Epithelial cell of proximal tubule (primary cell): ENCODE results near the gene TEDC1. TPM values are rescaled to one million over a fixed set of nuclear protein-coding genes. Genes with fewer than 3 reads are reported as not detected.

Experiments
- DNase-seq: peaks from one replicate; pipeline ENCODE4 v3.0.0-alpha.2; 2011; ENCODE audit warnings: low read depth
- H3K4me3 ChIP-seq: 2 replicates; pipeline ENCODE4 v1.5.1; 2011; ENCODE audit warnings: low read depth, mild to moderate bottlenecking, low read length
- CTCF ChIP-seq: conservative IDR thresholded peaks from 2 replicates; pipeline ENCODE4 v1.5.1; 2012; ENCODE audit warnings: low read depth, mild to moderate bottlenecking, low read length
- total RNA-seq: library from RNA; depleted of rRNA; stranded (reverse); fragments of >200 nt; gene quantifications from 2 replicates; pipeline ENCODE4 v1.2.3, GENCODE V29; 2015

The TEDC1 gene
- total RNA-seq, 1 donor from 2014 or later, result 30.5 TPM

GRCh38 chr14:105492031-105492970, 1.3 kb downstream of the TEDC1 start:
- peak overlapping the region; percentile 81 for H3K4me3 ChIP-seq
- no peak for DNase-seq
- no peak for TF ChIP-seq CTCF

DNA sequence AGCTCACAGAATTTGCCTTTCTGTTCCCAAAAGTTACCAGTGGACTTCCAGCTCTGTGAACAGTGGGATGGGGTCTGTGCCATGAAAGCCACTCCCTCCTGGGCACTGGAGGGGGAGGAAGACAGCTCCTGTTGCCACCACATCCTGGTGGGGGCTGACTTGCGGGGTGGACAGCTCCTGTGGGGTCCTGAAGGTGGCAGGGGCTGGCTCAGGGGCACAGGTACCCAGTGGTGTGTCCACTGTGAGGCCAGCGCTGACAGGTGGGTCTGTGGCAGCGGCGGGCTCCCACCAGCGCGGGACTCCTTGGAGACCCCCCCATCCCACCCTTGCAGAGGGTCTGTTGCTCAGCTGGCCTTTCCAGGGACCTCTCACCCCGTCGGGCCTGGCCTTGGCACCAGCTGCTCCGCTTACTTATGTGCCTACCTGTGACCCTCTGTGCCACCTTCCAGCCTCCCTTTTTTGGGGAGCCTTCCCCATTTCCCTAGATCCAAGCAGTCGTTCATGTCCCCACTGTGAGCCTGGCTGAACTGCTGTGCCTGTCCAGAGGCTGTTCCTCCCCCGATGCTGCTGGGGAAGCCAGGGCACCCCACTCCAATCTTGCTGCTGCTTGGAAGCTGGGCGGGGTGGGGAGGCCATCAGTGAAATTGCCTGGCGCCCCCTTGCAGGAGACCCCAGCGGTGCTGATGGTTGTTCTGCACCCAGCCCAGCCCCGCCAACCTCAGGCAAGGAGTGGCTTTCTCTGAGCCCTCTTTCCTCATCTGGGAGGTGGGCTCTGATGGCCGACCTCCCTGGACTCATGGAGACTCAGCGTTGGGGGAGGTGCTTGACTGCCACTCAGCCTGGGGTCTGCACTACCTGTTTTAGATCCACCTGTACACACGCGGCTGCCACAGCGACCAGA, 2.2 kb downstream of the TEDC1 start:
- DNase-seq, result no peak
- TF ChIP-seq CTCF, result no peak
- no peak overlapping the region for H3K4me3 ChIP-seq

GRCh38 chr14:105493921-105494605, 3.0 kb downstream of the TEDC1 start:
- no peak overlapping the region for H3K4me3 ChIP-seq
- no peak for TF ChIP-seq CTCF
- no peak for DNase-seq

DNA sequence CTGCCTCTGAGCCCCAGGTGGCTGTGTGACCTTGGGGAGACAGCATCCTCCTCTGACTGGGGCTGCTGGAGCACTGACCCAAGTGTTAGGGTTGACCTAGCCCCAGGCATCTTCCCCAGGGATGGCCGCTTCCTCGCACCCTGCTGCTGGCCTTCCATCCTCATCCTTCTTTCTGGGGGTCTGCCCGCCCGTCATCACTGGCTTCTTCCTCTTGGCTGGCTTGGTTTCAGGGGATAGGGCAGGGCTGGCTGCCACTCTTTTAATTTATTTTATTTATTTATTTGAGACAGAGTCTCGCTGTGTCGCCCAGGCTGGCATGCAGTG, 3.5 kb downstream of the TEDC1 start:
- DNase-seq, result no peak
- no peak overlapping the region for H3K4me3 ChIP-seq
- TF ChIP-seq CTCF, result no peak

- TF ChIP-seq CTCF, result no peak
- DNase-seq, result no peak
- no peak overlapping the region for H3K4me3 ChIP-seq
These were observed 4.3 kb downstream of the TEDC1 start for GRCh38 chr14:105495101-105495989.
